ENCODE data around the gene SPRED1.

Gene SPRED1

GRCh38 chr15:38324939-38325647, 72.5 kb downstream of the SPRED1 start:
- TF ChIP-seq CTCF (IDR thresholded peaks at IDR 0.05; ENCODE audit: low read depth, low read length) = no peak
- no peak overlapping the region for H3K4me3 ChIP-seq (ENCODE audit: low read depth, low read length)

- no peak for TF ChIP-seq CTCF (IDR thresholded peaks at IDR 0.05; ENCODE audit: low read depth, low read length)
- H3K4me3 ChIP-seq (ENCODE audit: low read depth, low read length) = no peak overlapping the region
Measured at GRCh38 chr15:38325648-38325990, 73.0 kb downstream of the SPRED1 start.

GRCh38 chr15:38332711-38333110, 80.1 kb downstream of the SPRED1 start:
- H3K4me3 ChIP-seq (ENCODE audit: low read depth, low read length) = no peak overlapping the region
- TF ChIP-seq CTCF (IDR thresholded peaks at IDR 0.05; ENCODE audit: low read depth, low read length) = no peak

GRCh38 chr15:38335116-38335515, 82.5 kb downstream of the SPRED1 start:
- H3K4me3 ChIP-seq (ENCODE audit: low read depth, low read length) = no peak overlapping the region
- TF ChIP-seq CTCF (IDR thresholded peaks at IDR 0.05; ENCODE audit: low read depth, low read length) = no peak

GRCh38 chr15:38344351-38344750, 91.7 kb downstream of the SPRED1 start:
- H3K4me3 ChIP-seq (ENCODE audit: low read depth, low read length) = no peak overlapping the region
- no peak for TF ChIP-seq CTCF (IDR thresholded peaks at IDR 0.05; ENCODE audit: low read depth, low read length)

- no peak overlapping the region for H3K4me3 ChIP-seq (ENCODE audit: low read depth, low read length)
- no peak for TF ChIP-seq CTCF (IDR thresholded peaks at IDR 0.05; ENCODE audit: low read depth, low read length)
Measured at GRCh38 chr15:38349251-38349650, 96.6 kb downstream of the SPRED1 start.

- TF ChIP-seq CTCF (IDR thresholded peaks at IDR 0.05; ENCODE audit: low read depth, low read length) = no peak
- H3K4me3 ChIP-seq (ENCODE audit: low read depth, low read length) = no peak overlapping the region
Measured at GRCh38 chr15:38351466-38351865, 98.8 kb downstream of the SPRED1 start.
